HG03575 (cell line): ENCODE measurements around the gene TJP1.

Experiments used
- ATAC-seq: cut with Tn5 transposase; IDR thresholded peaks from one replicate; pipeline ENCODE4 v1.9.1; 2021; ENCODE audit not compliant: unreplicated experiment, insufficient number of reproducible peaks, low FRiP score; ENCODE audit errors: extremely low read depth

TJP1 gene

DNA sequence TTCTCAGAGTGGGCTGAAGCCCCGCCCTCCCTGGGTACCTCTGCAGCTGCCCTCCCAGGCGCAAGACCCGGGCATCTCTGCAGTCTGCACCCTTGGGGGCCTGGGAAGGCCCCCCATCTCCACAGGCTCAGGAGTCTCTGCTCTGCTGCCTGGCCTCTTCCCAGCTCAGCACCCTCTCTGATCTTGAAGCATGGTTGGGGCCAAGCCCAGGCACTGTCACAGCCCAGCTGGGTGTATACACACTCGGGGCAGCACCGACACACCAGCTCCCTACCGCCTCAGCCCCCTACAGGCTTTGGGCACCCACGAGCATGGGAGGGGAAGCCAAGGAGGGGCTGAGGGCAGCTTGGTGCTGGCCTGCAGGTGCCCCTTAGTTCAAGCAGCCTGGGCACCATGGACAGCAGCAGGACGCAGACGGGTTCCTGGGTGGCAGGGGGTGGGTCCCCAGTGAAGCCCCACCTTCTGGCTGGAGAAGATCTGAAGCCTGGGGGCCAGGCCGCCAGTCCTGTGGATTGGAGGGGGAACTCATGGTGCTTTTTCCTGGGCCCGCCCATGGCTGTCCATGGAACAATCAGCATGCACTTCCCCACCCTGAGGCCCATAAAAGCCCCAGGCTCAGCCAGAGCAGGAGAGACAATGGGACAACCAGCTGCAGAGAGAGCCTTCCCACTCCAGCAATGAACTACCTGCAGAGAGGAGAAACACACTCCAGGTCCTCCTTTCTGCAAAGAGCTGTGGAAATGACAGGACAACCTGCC lies 170.6 kb downstream of the TJP1 start:
- ATAC-seq: no peak
